Fibroblast of villous mesenchyme (primary cell): ENCODE measurements around the gene RANBP3. TPM values are rescaled to one million over a fixed set of nuclear protein-coding genes. Genes with fewer than 3 reads are reported as not detected.

Experiments
- DNase-seq: peaks from one replicate; pipeline ENCODE4 v3.0.0-alpha.2; 2010; ENCODE audit warnings: low read depth
- H3K4me3 ChIP-seq: 2 replicates; pipeline ENCODE4 v1.5.1; 2011; ENCODE audit warnings: low read depth, mild to moderate bottlenecking, low read length
- CTCF ChIP-seq: IDR thresholded peaks from 2 replicates; pipeline ENCODE4 v1.5.1; 2012; ENCODE audit warnings: low read depth, mild to moderate bottlenecking, low read length; ENCODE audit not compliant: insufficient read depth
- total RNA-seq: library from RNA; depleted of rRNA; stranded (reverse); fragments of >200 nt; gene quantifications from 2 replicates; pipeline ENCODE4 v1.2.3, GENCODE V29; 2012

The RANBP3 gene
- total RNA-seq, 1 donor = 45.8 TPM

GRCh38 chr19:5960005-5961001 lies 17.6 kb downstream of the RANBP3 start:
- no peak for DNase-seq

DNA sequence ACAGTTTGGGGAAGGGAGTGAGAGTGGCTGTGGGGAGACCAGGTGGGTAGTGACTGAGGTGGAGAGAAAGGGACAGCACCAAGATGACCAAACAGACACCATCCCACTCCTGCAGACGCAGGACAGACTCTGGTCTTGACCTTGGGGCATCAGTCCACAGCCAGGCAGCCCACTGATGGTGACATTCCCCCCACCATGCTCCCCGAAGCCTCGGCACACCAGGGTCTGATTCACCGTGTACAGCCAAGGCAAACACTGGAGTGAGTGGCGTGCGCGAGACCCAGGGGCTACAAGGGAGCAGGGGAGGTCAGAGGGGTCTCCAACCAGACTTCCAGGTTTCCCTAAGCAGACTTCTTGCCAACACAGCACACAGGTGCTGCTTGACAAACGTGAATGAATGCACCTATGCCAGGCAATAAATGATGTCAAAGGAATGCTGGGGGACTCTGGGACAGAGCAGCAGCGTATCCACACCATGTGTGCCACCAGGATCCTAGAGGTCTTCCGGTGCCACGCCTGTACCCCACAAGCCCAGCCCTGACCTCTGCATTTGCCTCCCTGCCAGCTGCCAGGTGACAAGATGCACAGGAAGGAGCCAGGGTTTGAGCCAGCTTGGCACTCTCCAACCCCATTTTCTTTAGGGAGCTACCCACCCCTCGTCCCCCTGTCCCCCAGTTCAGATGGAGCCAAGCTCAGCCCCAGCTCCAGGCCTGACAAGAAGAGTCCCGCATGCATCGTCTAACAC lies 18.5 kb downstream of the RANBP3 start:
- H3K4me3 ChIP-seq = no peak overlapping the region
- no peak for TF ChIP-seq CTCF
- no peak for DNase-seq

More at GRCh38 chr19:5960005-5961001, 17.6 kb downstream of the RANBP3 start:
- no peak overlapping the region for H3K4me3 ChIP-seq
- TF ChIP-seq CTCF = no peak

DNA sequence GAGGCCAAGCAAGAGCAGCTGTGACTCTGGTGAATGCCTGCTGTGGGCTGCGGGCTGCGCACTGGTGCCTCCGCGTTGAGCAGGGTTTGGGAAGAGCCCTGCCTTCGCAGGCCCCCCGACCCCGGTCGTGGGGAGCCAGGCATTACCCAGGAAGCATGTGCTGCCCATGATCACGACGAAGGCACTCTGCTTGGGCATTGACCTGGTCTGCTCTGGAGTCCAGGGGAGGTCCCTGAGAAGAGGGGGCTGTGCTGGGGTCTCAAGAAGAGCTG lies 19.2 kb downstream of the RANBP3 start:
- no peak for TF ChIP-seq CTCF
- no peak for DNase-seq
- H3K4me3 ChIP-seq = no peak overlapping the region

DNA sequence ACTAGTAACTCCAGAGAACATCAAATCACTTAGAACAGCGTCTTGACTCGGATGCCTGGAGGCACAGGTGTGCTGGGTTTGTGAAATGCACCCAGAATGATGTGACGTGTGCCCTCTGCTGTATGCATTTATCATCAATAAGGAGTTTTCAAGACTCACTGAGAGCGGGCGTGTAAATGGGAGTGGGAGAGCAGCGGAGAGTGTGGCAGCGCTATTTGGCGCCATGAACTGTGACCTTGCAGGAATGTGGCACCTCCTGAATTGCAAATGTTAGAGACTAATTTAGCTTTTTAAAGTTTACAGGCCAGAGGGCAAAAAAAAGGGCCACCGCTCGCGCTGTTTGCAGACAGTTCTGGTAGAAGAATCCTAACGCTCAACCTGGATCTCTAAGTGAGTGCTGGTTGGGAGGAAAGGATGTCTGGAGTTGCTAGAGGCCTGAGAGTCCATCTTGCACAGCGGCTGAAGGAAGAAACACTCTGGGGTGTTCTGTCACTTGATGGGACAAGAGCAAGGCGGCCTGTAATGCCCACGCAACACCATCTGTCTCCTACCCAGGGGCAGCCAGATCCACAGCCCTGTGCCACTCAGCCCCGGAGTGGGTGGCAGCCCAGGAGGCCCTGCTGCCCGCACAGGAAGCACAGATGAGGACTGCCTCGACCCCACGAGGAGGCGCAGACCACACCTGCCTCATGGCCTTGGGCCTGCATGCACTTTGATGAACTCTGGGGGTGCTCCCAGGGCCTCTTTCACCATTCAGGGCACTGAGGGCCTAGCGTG lies 19.7 kb downstream of the RANBP3 start:
- no peak for TF ChIP-seq CTCF
- H3K4me3 ChIP-seq = no peak overlapping the region
- DNase-seq = no peak

GRCh38 chr19:5957170-5957569 lies 20.8 kb downstream of the RANBP3 start:
- TF ChIP-seq CTCF = no peak
- no peak for DNase-seq
- H3K4me3 ChIP-seq = no peak overlapping the region

DNA sequence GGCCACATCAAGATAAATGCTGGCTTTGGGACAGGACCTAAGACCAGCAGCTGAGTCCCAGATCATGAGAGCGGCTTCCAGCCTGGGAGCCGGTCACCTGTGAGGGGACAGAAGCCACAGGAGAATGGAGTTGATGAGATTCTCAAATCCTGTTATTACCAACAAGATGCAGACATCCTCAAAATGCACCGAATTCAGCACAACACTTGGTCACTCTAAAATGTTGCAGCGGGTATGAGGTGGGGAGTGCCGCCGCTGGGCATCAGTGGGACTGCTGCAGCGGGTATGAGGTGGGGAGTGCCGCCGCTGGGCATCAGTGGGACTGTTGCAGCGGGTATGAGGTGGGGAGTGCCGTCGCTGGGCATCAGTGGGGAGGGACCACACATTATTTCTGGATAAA lies 21.2 kb downstream of the RANBP3 start:
- no peak for TF ChIP-seq CTCF
- no peak overlapping the region for H3K4me3 ChIP-seq
- DNase-seq = no peak
